ELR (cell line): ENCODE measurements around the gene DEDD2.
"Not testable (repeated sequence)": the region's sequence is repeated elsewhere in the genome, so short reads cannot be mapped to it uniquely, and the experiment has no call there.

Experiments
- DNase-seq: peaks from one replicate; pipeline ENCODE4 v3.0.0-alpha.2; 2015; ENCODE audit warnings: low read depth

Gene DEDD2

GRCh38 chr19:42217520-42218437 is at the start of gene DEDD2:
DEDD2 (minus strand) TSS chr19:42217677; CDS start chr19:42217007, 670 bp downstream.
- peak; percentile 99 for DNase-seq

GRCh38 chr19:42266928-42267603 is 49.6 kb upstream of the DEDD2 start:
- not testable (repeated sequence) for DNase-seq

- DNase-seq, result not testable (repeated sequence)
Measured at GRCh38 chr19:42266105-42266504, 48.6 kb upstream of the DEDD2 start.

- peak; percentile 15 for DNase-seq
Measured at GRCh38 chr19:42261763-42262162, 44.3 kb upstream of the DEDD2 start.

- not testable (repeated sequence) for DNase-seq
Measured at GRCh38 chr19:42257842-42258241, 40.4 kb upstream of the DEDD2 start.

- peak; percentile 72 for DNase-seq
Measured at GRCh38 chr19:42255766-42256745, 38.6 kb upstream of the DEDD2 start.

- DNase-seq, result peak; percentile 90
Measured at GRCh38 chr19:42254850-42255765, 37.6 kb upstream of the DEDD2 start, which contains the start of gene ERF. ERF (minus strand) TSS chr19:42255128; CDS start chr19:42254999, 129 bp downstream.

GRCh38 chr19:42254089-42254849 is 36.8 kb upstream of the DEDD2 start:
- peak; percentile 69 for DNase-seq

GRCh38 chr19:42253245-42254088 is 36.0 kb upstream of the DEDD2 start:
- DNase-seq, result peak; percentile 68

GRCh38 chr19:42252365-42253244 is 35.1 kb upstream of the DEDD2 start:
- DNase-seq, result peak; percentile 76

- DNase-seq, result no peak
Measured at GRCh38 chr19:42251572-42252358, 34.3 kb upstream of the DEDD2 start.

GRCh38 chr19:42250666-42251531 is 33.4 kb upstream of the DEDD2 start:
- peak; percentile 49 for DNase-seq

- no peak for DNase-seq
Measured at GRCh38 chr19:42250183-42250665, 32.7 kb upstream of the DEDD2 start.

GRCh38 chr19:42249769-42250168 is 32.3 kb upstream of the DEDD2 start:
- DNase-seq, result no peak

- no peak for DNase-seq
Measured at GRCh38 chr19:42249149-42249750, 31.8 kb upstream of the DEDD2 start.
